Activated T-helper 9 cell treated with anti-CD3 and anti-CD28 coated beads, Interleukin-2, amount 50 U/mL, for 16 hours (primary cell): ENCODE results near the gene FGD4.
"Not testable (repeated sequence)": the region's sequence is repeated elsewhere in the genome, so short reads cannot be mapped to it uniquely, and the experiment has no call there.

ENCODE experiments used
- DNase-seq: peaks from one replicate; pipeline ENCODE4 v3.0.0-alpha.2; 2020; ENCODE audit warnings: low read depth

FGD4 gene

GRCh38 chr12:32494656-32495055, 95.3 kb downstream of the FGD4 start:
- DNase-seq: no peak

- DNase-seq: no peak
Measured at GRCh38 chr12:32496946-32497345, 97.6 kb downstream of the FGD4 start.

GRCh38 chr12:32497864-32498263, 98.5 kb downstream of the FGD4 start:
- DNase-seq: no peak

GRCh38 chr12:32499048-32499447, 99.7 kb downstream of the FGD4 start:
- no peak for DNase-seq

- DNase-seq: no peak
Measured at GRCh38 chr12:32501835-32502333, 102.5 kb downstream of the FGD4 start.

GRCh38 chr12:32502693-32503502, 103.5 kb downstream of the FGD4 start:
- no peak for DNase-seq

GRCh38 chr12:32503730-32504129, 104.4 kb downstream of the FGD4 start:
- no peak for DNase-seq

GRCh38 chr12:32504591-32504990, 105.2 kb downstream of the FGD4 start:
- DNase-seq: no peak

GRCh38 chr12:32505067-32505945, 105.9 kb downstream of the FGD4 start:
- DNase-seq: no peak

GRCh38 chr12:32507096-32507941, 108.0 kb downstream of the FGD4 start:
- not testable (repeated sequence) for DNase-seq

GRCh38 chr12:32507942-32508320, 108.6 kb downstream of the FGD4 start:
- DNase-seq: no peak

GRCh38 chr12:32508626-32509025, 109.3 kb downstream of the FGD4 start:
- DNase-seq: no peak

GRCh38 chr12:32509328-32510091, 110.2 kb downstream of the FGD4 start:
- DNase-seq: no peak

GRCh38 chr12:32511976-32512375, 112.6 kb downstream of the FGD4 start:
- DNase-seq: not testable (repeated sequence)

- DNase-seq: no peak
Measured at GRCh38 chr12:32512379-32512778, 113.0 kb downstream of the FGD4 start.

- DNase-seq: no peak
Measured at GRCh38 chr12:32512910-32513309, 113.6 kb downstream of the FGD4 start.

- no peak for DNase-seq
Measured at GRCh38 chr12:32515137-32515873, 115.9 kb downstream of the FGD4 start.

- no peak for DNase-seq
Measured at GRCh38 chr12:32516230-32516629, 116.9 kb downstream of the FGD4 start.

- DNase-seq: no peak
Measured at GRCh38 chr12:32517966-32518365, 118.6 kb downstream of the FGD4 start.

- no peak for DNase-seq
Measured at GRCh38 chr12:32519047-32519446, 119.7 kb downstream of the FGD4 start.
